ENCODE data around the gene ELN. TPM values are rescaled to one million over a fixed set of nuclear protein-coding genes. Genes with fewer than 3 reads are reported as not detected.

Gene ELN
- total RNA-seq, 4 donors from 2014 or later: 29.6 to 224 (median 108) TPM

DNA sequence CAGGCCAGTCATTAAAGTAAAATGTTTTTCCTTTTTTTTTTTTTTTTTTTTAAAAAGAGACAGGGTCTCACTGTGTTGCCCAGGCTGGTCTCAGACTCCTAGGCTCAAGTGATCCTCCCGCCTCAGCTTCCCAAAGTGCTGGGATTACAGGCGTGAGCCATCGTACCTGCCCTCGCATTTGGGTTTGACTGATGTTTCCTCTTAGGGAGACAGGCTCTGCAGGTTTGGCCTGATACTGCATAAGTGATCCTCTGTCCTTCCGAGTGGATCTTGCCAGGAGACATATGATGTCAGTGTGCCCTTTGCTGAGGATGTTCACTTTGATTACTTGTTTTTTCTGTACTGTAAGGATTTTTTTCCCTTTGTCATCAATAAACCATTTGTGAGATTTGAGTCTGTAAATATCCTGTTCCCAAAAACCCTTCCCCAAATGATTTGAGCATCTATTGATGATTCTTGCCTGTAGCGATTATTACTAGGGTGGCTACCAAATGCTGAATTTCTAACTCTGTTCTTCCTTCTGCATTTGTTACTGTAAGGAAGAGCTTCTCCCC, 75.3 kb downstream of the ELN start:
- TF ChIP-seq, protein P1, sequence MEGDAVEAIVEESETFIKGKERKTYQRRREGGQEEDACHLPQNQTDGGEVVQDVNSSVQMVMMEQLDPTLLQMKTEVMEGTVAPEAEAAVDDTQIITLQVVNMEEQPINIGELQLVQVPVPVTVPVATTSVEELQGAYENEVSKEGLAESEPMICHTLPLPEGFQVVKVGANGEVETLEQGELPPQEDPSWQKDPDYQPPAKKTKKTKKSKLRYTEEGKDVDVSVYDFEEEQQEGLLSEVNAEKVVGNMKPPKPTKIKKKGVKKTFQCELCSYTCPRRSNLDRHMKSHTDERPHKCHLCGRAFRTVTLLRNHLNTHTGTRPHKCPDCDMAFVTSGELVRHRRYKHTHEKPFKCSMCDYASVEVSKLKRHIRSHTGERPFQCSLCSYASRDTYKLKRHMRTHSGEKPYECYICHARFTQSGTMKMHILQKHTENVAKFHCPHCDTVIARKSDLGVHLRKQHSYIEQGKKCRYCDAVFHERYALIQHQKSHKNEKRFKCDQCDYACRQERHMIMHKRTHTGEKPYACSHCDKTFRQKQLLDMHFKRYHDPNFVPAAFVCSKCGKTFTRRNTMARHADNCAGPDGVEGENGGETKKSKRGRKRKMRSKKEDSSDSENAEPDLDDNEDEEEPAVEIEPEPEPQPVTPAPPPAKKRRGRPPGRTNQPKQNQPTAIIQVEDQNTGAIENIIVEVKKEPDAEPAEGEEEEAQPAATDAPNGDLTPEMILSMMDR (IDR thresholded peaks at IDR 0.05; ENCODE audit: low read depth): no peak

DNA sequence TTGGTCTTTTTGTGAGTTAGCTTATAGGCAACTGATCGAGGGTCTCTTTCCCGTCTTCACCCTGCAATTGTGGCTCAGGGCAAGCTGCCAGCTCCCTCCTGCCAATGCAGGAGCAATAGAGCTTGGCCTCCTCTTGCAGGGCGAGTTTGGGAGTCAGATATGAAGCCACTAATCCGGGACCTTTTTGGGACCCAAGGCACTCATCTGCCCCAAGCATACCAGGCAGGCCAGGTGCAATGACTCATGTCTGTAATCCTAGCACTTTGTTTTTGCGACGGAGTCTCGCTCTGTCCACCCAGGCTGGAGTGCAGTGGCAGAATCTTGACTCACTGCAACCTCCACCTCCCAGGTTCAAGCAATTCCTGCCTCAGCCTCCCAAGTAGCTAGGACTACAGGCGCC, 76.7 kb downstream of the ELN start:
- TF ChIP-seq, protein P1 (IDR thresholded peaks at IDR 0.05; ENCODE audit: low read depth): no peak

DNA sequence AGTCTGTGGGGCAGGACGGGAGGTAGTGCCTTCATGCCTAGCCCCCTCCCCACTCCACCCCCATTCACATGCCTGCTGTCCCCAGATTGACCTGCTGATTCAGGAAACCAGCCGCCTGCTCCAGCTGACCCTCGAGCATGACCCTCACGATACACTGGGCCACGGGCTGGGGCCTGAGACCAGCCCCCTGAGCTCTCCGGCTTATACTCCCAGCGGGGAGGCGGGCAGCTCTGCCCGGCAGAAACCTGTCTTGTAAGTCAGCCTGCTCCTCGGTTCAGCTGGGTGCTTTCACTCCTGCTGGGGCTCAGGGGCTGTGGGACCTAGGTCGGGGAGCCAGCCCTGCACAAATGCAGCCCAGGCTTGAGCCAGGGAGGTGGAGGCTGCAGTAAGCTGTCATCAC, 78.0 kb downstream of the ELN start:
- TF ChIP-seq, protein P1 (IDR thresholded peaks at IDR 0.05; ENCODE audit: low read depth): no peak

DNA sequence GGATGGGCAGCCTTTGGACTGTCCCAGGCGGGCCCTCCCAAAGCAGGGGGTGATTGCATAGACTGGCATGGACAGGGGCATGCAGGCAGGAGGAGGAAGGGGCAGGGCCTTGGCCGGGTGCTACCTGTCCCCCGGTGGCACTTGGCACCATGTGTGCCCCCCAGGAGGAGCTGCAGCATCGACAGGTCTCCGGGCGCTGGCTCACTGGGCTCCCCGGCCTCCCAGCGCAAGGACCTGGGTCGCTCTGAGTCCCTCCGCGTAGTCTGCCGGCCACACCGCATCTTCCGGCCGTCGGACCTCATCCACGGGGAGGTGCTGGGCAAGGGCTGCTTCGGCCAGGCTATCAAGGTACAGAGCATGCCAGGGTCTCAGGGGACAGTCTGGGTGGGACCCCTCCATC, 78.9 kb downstream of the ELN start:
- TF ChIP-seq, protein P1 (IDR thresholded peaks at IDR 0.05; ENCODE audit: low read depth): no peak

DNA sequence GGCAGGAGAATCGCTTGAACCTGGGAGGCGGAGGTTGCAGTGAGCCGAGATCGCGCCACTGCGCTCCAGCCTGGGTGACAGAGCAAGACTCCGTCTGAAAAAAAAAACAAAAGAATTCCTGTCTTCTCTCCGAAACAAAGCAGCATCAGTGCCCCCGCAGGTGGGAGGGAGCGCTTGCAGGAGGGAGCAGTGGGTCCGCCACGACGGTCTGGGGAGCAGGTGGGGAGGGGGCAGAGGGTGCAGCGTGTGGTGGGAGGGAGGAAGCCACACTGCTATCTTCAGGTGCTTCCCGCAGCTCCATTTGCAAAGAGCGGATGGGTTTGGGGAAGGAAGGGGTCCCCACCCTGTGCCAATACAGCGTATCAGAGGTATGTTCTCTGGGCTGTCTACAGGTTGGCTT, 87.4 kb downstream of the ELN start:
- TF ChIP-seq, protein P1 (IDR thresholded peaks at IDR 0.05; ENCODE audit: low read depth): no peak

DNA sequence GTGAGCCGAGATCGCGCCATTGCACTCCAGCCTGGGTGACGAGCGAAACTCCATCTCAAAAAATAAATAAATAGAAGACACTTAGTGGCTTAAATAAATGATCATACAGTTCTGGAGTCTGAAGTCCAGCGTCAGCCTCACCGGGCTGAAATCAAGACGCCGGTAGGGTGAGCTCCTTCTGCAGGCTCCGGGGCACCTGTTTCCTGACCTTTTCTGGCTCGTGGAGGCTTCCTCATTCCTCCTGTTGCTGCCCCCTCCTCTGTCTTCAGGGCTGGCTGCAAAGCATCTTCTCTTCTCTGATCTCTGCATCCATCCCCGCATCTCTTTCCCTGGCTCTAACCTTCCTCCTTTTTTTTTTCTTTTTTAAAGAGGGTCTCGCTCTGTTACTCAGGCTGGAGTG, 88.4 kb downstream of the ELN start:
- TF ChIP-seq, protein P1 (IDR thresholded peaks at IDR 0.05; ENCODE audit: low read depth): no peak

Other genes starting within 250 kb of the ELN start
- gene CLDN4, start 197.2 kb upstream of the ELN start, total RNA-seq: 1 to 10 TPM in 2 of 4 donors, under 1 TPM in 1, not detected in 1; 0.68 to 3.5 (median 1.3) TPM
- 1 to 10 TPM; 2.1 to 7.9 (median 2.4) TPM for gene METTL27, start 185.7 kb upstream of the ELN start, total RNA-seq
- not detected for gene TMEM270, start 167.0 kb upstream of the ELN start, total RNA-seq
- gene LIMK1, start 55.6 kb downstream of the ELN start, total RNA-seq: 10 to 100 TPM in 2 of 4 donors, 1 to 10 TPM in 2; 6.4 to 37.6 (median 9.8) TPM
- gene EIF4H, start 146.2 kb downstream of the ELN start, total RNA-seq: 100 to 1,000 TPM; 146 to 204 (median 187) TPM
- gene LAT2, start 181.8 kb downstream of the ELN start, total RNA-seq: 10 to 100 TPM in 1 of 4 donors, 1 to 10 TPM in 3; 2.3 to 21.4 (median 5.5) TPM
- gene RFC2, start 226.2 kb downstream of the ELN start, total RNA-seq: 10 to 100 TPM in 3 of 4 donors, 1 to 10 TPM in 1; 7.3 to 17.7 (median 11.7) TPM

Measured in subcutaneous adipose tissue (tissue), 4 donors.